GM12878 (cell line): ENCODE measurements around the gene NLGN1. TPM values are rescaled to one million over a fixed set of nuclear protein-coding genes. Genes with fewer than 3 reads are reported as not detected.

Source experiments
- ATAC-seq: fragments of 200-7000 bp; cut with Tn5 transposase; 3 replicates; pipeline ENCODE4 v1.9.1; 2020; ENCODE audit warnings: mild to moderate bottlenecking, moderate library complexity
- BruUV-seq: library from RNA; stranded (reverse); fragments of 400-500 nt; replicated peaks from 2 replicates; lab custom pipeline; 2021; lab: Mats Ljungman, UMichigan
- CTCF ChIA-PET: fragments of 300-600 bp; sonication (Branson Sonifier 250); formaldehyde crosslinking; extraction: SDS; loops from one replicate; lab custom pipeline; 2021; ENCODE audit warnings: inconsistent platforms; lab: Yijun Ruan, JAX
- POLR2A ChIA-PET: fragments of 350-600 bp; formaldehyde crosslinking; extraction: SDS; loops from one replicate; lab custom pipeline; 2021; ENCODE audit warnings: inconsistent platforms; lab: Charles Lee
- RAD21 ChIA-PET: fragments of 300-600 bp; sonication (Branson Sonifier 250); formaldehyde crosslinking; loops from one replicate; lab custom pipeline; 2023; ENCODE audit warnings: antibody characterized with exemption; ENCODE audit not compliant: unreplicated experiment; lab: Charles Lee
- SMC1A ChIA-PET: fragments of 300-600 bp; sonication (Branson Sonifier 250); formaldehyde crosslinking; loops from one replicate; lab custom pipeline; 2023; ENCODE audit not compliant: unreplicated experiment, uncharacterized antibody; lab: Charles Lee
- DNase-seq: peaks from one replicate; pipeline ENCODE4 v3.0.0-alpha.2; 2011; ENCODE audit warnings: low read depth, low spot score
- FAIRE-seq: peaks from 3 replicates; lab custom pipeline; 2011; peaks lifted over from hg19 to GRCh38; lab: Jason Lieb, UNC
- H2AFZ ChIP-seq: 2 replicates; pipeline ENCODE4 v1.6.0; 2011; ENCODE audit warnings: low read depth, low read length, control low read depth; ENCODE audit not compliant: control insufficient read depth
- H3K27ac ChIP-seq: 2 replicates; pipeline ENCODE4 v1.5.1; 2011; ENCODE audit warnings: control low read depth; ENCODE audit not compliant: control insufficient read depth, insufficient read depth
- H3K27me3 ChIP-seq, 2 experiments: replicated peaks in 1 of 2; 2 replicates each; pipeline versions ENCODE4 v1.6.0 to v1.6.1; 2011; ENCODE audit warnings: low read length in 1 of 2; ENCODE audit not compliant: control insufficient read depth in 2 of 2, insufficient read depth in 2 of 2
- H3K36me3 ChIP-seq, 2 experiments: 2 replicates each; pipeline ENCODE4 v1.5.1; 2011; ENCODE audit warnings: low read length in 1 of 2; ENCODE audit not compliant: control insufficient read depth in 2 of 2, insufficient read depth in 2 of 2
- H3K4me1 ChIP-seq: 2 replicates; pipeline ENCODE4 v1.6.1; 2011; ENCODE audit warnings: mild to moderate bottlenecking, low read length, moderate library complexity, mixed read lengths; ENCODE audit not compliant: control insufficient read depth, insufficient read depth
- H3K4me2 ChIP-seq: 2 replicates; pipeline ENCODE4 v1.6.0; 2011; ENCODE audit warnings: control low read depth; ENCODE audit not compliant: control insufficient read depth, insufficient read depth
- H3K4me3 ChIP-seq: fragments of 200-600 bp; sonication (generic); 2 replicates; pipeline ENCODE4 v1.5.1; 2016
- H3K79me2 ChIP-seq: 2 replicates; pipeline ENCODE4 v1.6.0; 2011; ENCODE audit warnings: low read length; ENCODE audit not compliant: control insufficient read depth, insufficient read depth
- H3K9ac ChIP-seq: 2 replicates; pipeline ENCODE4 v1.8.0; 2011; ENCODE audit warnings: low read length, control low read depth, mixed read lengths; ENCODE audit not compliant: control insufficient read depth, insufficient read depth
- H3K9me3 ChIP-seq: replicated peaks from 3 replicates; pipeline ENCODE4 v1.5.1; 2011; ENCODE audit warnings: mild to moderate bottlenecking, low read length; ENCODE audit not compliant: control insufficient read depth, insufficient read depth
- H4K20me1 ChIP-seq: 2 replicates; pipeline ENCODE4 v1.6.0; 2011; ENCODE audit not compliant: control insufficient read depth, insufficient read depth
- ATF7 ChIP-seq: fragments of 450-650 bp; IDR thresholded peaks from 2 replicates; pipeline ENCODE4 v1.6.1; 2016; ENCODE audit warnings: low read depth, mild to moderate bottlenecking
- BCL11A ChIP-seq: IDR thresholded peaks from 2 replicates; pipeline ENCODE4 v1.6.1; 2011; ENCODE audit warnings: low read depth, low read length
- KDM1A ChIP-seq: fragments of 200-600 bp; sonication (generic); IDR thresholded peaks from 2 replicates; pipeline ENCODE4 v1.6.1; 2016; ENCODE audit warnings: borderline replicate concordance
- LARP7 ChIP-seq: fragments of 450-650 bp; IDR thresholded peaks from 2 replicates; pipeline ENCODE4 v1.6.1; 2017; ENCODE audit warnings: mild to moderate bottlenecking
- MEF2B ChIP-seq: fragments of 450-650 bp; IDR thresholded peaks from 2 replicates; pipeline ENCODE4 v1.6.1; 2018; ENCODE audit warnings: mild to moderate bottlenecking, moderate library complexity; ENCODE audit not compliant: partially characterized antibody, poor library complexity, severe bottlenecking
- NFYA ChIP-seq: IDR thresholded peaks from 2 replicates; pipeline ENCODE4 v1.6.1; 2011; ENCODE audit warnings: low read depth, mild to moderate bottlenecking, low read length, improper control_type of control experiment, borderline replicate concordance
- NR2C1 ChIP-seq: fragments of 450-650 bp; IDR thresholded peaks from 2 replicates; pipeline ENCODE4 v1.6.1; 2017; ENCODE audit warnings: antibody characterized with exemption, mild to moderate bottlenecking, moderate library complexity
- POLR2AphosphoS2 ChIP-seq: IDR thresholded peaks from 2 replicates; pipeline ENCODE4 v1.6.1; 2011; ENCODE audit warnings: low read depth, mild to moderate bottlenecking, low read length, improper control_type of control experiment, moderate library complexity
- SRF ChIP-seq, 2 experiments: IDR thresholded peaks; 2 replicates each; pipeline ENCODE4 v1.6.1; 2011; ENCODE audit warnings: low read depth in 2 of 2, low read length in 2 of 2, mild to moderate bottlenecking in 1 of 2, moderate library complexity in 1 of 2
- STAT3 ChIP-seq: IDR thresholded peaks from 2 replicates; pipeline ENCODE4 v1.6.1; 2011; ENCODE audit warnings: low read depth, low read length, improper control_type of control experiment
- ZBED1 ChIP-seq: IDR thresholded peaks from 2 replicates; pipeline ENCODE4 v1.6.1; 2016; ENCODE audit warnings: borderline replicate concordance
- WGBS: methylation state at CpG from one replicate; pipeline ENCODE4 v1.1.6; 2016; ENCODE audit warnings: low lambda C conversion rate; ENCODE audit not compliant: insufficient replicate concordance, insufficient coverage; ENCODE audit errors: missing lambda C conversion rate; 5-methylcytosine and 5-hydroxymethylcytosine counted together
- in situ Hi-C: fragments of 300-500 bp; cut with MboI; formaldehyde crosslinking; loops from 9 replicates; pipeline ENCODE4 v1.14.3; 2018; ENCODE audit warnings: mixed read lengths
- intact Hi-C: fragments of 100-400 bp; cut with micrococcal nuclease; formaldehyde crosslinking; loops from one replicate; pipeline ENCODE4 v1.14.2; 2022; ENCODE audit not compliant: unreplicated experiment
- polyA plus RNA-seq, 11 experiments: library from polyadenylated mRNA; depleted of rRNA in 4 of 11; unstranded in 6 of 11; stranded (reverse) in 5 of 11; fragments of >200 nt; fragmentation: Nextera tagmentation in 4 of 11; fragmentation: Illumina TruSeq in 1 of 11; extraction: Ambion mirVana in 4 of 11; extraction: Trizol in 1 of 11; gene quantifications; 1 replicate in 1 of 11; 2 replicates in 10 of 11; pipeline versions ENCODE4 v1.2.1 to v1.2.3, GENCODE V29; 2011 to 2016; ENCODE audit warnings: inconsistent platforms in 2 of 11, missing spikeins in 2 of 11, low read depth in 1 of 11
- total RNA-seq, 4 experiments: library from RNA; depleted of rRNA in 3 of 4; stranded (reverse); fragments of >200 nt in 3 of 4; fragmentation: Illumina TruSeq in 1 of 4; extraction: Trizol in 1 of 4; gene quantifications; 2 replicates each; pipeline versions ENCODE4 v1.2.1 to v1.2.3, GENCODE V29; 2013 to 2021
- TF ChIP-seq, protein P1 (sequence below): fragments of 450-650 bp; IDR thresholded peaks from 2 replicates; pipeline ENCODE4 v1.6.1; 2016; ENCODE audit warnings: mild to moderate bottlenecking
- TF ChIP-seq, protein P2 (sequence below): IDR thresholded peaks from 2 replicates; pipeline ENCODE4 v1.6.1; 2011; ENCODE audit warnings: borderline replicate concordance, low read depth, mild to moderate bottlenecking, moderate library complexity, mixed read lengths, low read length; ENCODE audit not compliant: insufficient read depth; ENCODE audit errors: extremely low read length
- TF ChIP-seq, protein P3 (sequence below): fragments of 450-650 bp; formaldehyde crosslinking; IDR thresholded peaks from 2 replicates; pipeline ENCODE4 v1.5.0; 2022; ENCODE audit warnings: mild to moderate bottlenecking, missing genetic modification characterization

Gene NLGN1
- total and polyA plus RNA-seq, 10 of the 15 experiments (the other 5 are each of a cell fraction or from before 2014, with no cell fraction given) = not detected

DNA sequence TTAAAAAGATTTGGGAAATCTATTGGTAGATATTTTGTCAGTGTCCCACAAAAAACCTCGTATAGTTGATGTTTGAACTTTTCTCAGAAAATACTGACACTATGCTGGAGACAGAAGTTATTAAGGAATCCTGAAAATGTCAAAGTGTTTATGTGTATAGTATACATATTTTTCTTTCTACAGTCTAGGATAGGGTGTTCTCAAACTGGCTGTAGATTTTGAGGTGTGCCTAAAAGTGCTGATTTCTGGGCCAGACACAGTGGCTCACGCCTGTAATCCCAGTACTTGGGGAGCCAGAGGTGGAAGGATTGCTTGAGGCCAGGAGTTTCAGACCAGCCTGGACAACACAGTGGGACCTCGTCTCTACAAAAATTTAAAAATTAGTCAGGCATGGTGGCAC, 322.0 kb downstream of the NLGN1 start:
- Histone ChIP-seq H3K36me3 (no peaks in the 10 kb centered on the region), H3K9me3 (no peaks in the 10 kb centered on the region), H3K79me2 (no peaks in the 10 kb centered on the region), H3K9ac (no peak overlapping the region), H3K4me3 (no peak overlapping the region), H4K20me1 (no peaks in the 10 kb centered on the region), H2AFZ (no peak overlapping the region), H3K4me2 (no peak overlapping the region), H3K27me3 (no peaks in the 10 kb centered on the region), H3K27ac (no peak overlapping the region), H3K4me1 (no peaks in the 10 kb centered on the region)
- SMC1A ChIA-PET = no interaction called here
- no TSS peak for BruUV-seq
- CTCF ChIA-PET = no interaction called here
- intact Hi-C loops = no loop called here
- POLR2A ChIA-PET = no interaction called here
- no peak for DNase-seq
- ATAC-seq = no peak
- RAD21 ChIA-PET = no interaction called here
- in situ Hi-C loops = no loop called here
- FAIRE-seq = no peak
- WGBS = 2% methylated on average over 3 of the region's 3 CpGs
- TF ChIP-seq, protein P1, sequence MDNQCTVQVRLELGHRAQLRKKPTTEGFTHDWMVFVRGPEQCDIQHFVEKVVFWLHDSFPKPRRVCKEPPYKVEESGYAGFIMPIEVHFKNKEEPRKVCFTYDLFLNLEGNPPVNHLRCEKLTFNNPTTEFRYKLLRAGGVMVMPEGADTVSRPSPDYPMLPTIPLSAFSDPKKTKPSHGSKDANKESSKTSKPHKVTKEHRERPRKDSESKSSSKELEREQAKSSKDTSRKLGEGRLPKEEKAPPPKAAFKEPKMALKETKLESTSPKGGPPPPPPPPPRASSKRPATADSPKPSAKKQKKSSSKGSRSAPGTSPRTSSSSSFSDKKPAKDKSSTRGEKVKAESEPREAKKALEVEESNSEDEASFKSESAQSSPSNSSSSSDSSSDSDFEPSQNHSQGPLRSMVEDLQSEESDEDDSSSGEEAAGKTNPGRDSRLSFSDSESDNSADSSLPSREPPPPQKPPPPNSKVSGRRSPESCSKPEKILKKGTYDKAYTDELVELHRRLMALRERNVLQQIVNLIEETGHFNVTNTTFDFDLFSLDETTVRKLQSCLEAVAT = no peak
- no peak for TF ChIP-seq STAT3
- TF ChIP-seq ZBED1 = no peak
- TF ChIP-seq NR2C1 = no peak
- TF ChIP-seq POLR2AphosphoS2 = no peak
- no peak for TF ChIP-seq ATF7
- TF ChIP-seq, protein P2, sequence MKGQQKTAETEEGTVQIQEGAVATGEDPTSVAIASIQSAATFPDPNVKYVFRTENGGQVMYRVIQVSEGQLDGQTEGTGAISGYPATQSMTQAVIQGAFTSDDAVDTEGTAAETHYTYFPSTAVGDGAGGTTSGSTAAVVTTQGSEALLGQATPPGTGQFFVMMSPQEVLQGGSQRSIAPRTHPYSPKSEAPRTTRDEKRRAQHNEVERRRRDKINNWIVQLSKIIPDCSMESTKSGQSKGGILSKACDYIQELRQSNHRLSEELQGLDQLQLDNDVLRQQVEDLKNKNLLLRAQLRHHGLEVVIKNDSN = no peak
- TF ChIP-seq LARP7 = no peak
- TF ChIP-seq NFYA = no peak
- no peak for TF ChIP-seq KDM1A
- no peak for TF ChIP-seq SRF (IDR thresholded peaks at IDR 0.05; ENCODE audit: low read depth in 2 of 2, low read length in 2 of 2)
- TF ChIP-seq, protein P3, sequence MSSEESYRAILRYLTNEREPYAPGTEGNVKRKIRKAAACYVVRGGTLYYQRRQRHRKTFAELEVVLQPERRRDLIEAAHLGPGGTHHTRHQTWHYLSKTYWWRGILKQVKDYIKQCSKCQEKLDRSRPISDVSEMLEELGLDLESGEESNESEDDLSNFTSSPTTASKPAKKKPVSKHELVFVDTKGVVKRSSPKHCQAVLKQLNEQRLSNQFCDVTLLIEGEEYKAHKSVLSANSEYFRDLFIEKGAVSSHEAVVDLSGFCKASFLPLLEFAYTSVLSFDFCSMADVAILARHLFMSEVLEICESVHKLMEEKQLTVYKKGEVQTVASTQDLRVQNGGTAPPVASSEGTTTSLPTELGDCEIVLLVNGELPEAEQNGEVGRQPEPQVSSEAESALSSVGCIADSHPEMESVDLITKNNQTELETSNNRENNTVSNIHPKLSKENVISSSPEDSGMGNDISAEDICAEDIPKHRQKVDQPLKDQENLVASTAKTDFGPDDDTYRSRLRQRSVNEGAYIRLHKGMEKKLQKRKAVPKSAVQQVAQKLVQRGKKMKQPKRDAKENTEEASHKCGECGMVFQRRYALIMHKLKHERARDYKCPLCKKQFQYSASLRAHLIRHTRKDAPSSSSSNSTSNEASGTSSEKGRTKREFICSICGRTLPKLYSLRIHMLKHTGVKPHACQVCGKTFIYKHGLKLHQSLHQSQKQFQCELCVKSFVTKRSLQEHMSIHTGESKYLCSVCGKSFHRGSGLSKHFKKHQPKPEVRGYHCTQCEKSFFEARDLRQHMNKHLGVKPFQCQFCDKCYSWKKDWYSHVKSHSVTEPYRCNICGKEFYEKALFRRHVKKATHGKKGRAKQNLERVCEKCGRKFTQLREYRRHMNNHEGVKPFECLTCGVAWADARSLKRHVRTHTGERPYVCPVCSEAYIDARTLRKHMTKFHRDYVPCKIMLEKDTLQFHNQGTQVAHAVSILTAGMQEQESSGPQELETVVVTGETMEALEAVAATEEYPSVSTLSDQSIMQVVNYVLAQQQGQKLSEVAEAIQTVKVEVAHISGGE (CRISPR knock-in tag) = no peak
- TF ChIP-seq BCL11A = no peak
- TF ChIP-seq MEF2B = no peak
